ENCODE data around the gene BPIFA3. TPM values are rescaled to one million over a fixed set of nuclear protein-coding genes. Genes with fewer than 3 reads are reported as not detected.

The BPIFA3 gene
- total RNA-seq, 1 experiment from 2014 or later: not detected

GRCh38 chr20:33177866-33178265, 39.3 kb upstream of the BPIFA3 start:
- no peaks in the 10 kb centered on the region for H3K27me3 ChIP-seq (ENCODE audit: insufficient read depth, low read length)
- no peak for DNase-seq (ENCODE audit: low read depth, low spot score)
- no peaks in the 10 kb centered on the region for H3K36me3 ChIP-seq (ENCODE audit: control insufficient read depth in 1 of 2, insufficient read depth in 2 of 2, low read length in 2 of 2)
- no peak overlapping the region for H3K9ac ChIP-seq (ENCODE audit: low read length)
- H4K20me1 ChIP-seq (ENCODE audit: insufficient read depth): no peaks in the 10 kb centered on the region
- H3K4me2 ChIP-seq (ENCODE audit: low read length): no peak overlapping the region; the same call in 1 of the 2 replicates
- POLR2A ChIA-PET: no interaction called here
- peaks cover 14 to 17% of the 10 kb centered on the region in 2 experiments; a peak in 3 of 4 replicates for H3K4me1 ChIP-seq (ENCODE audit: control insufficient read depth in 1 of 2, insufficient read depth in 2 of 2, low read length in 2 of 2)
- no peaks in the 10 kb centered on the region for H3K79me2 ChIP-seq (ENCODE audit: insufficient read depth, low read length)
- no peak for ATAC-seq
- no TSS peak for BruUV-seq (replicated peaks)
- no peak overlapping the region for H3K4me3 ChIP-seq (replicated peaks in 1 of 2; ENCODE audit: low read depth in 1 of 2, low read length in 2 of 2)
- H3K27ac ChIP-seq (ENCODE audit: low read depth, low read length): no peak overlapping the region
- TF ChIP-seq REST (IDR thresholded peaks at IDR 0.05; ENCODE audit: low read depth): no peak
- TF ChIP-seq ZFX (IDR thresholded peaks at IDR 0.05): no peak
- TF ChIP-seq POLR2A (IDR thresholded peaks at IDR 0.05; ENCODE audit: borderline replicate concordance, extremely low read depth, insufficient read depth, insufficient read length): no peak
- no peak for TF ChIP-seq RAD21 (IDR thresholded peaks at IDR 0.05; ENCODE audit: low read depth)
- CTCF ChIA-PET: no interaction called here
- no peak overlapping the region for H2AFZ ChIP-seq (ENCODE audit: low read depth, low read length, poor library complexity, severe bottlenecking)
- intact Hi-C loops (cut with micrococcal nuclease): no loop called here
- RAD21 ChIA-PET (ENCODE audit: low non-redundant PET in 1 of 2, low total read pairs in 2 of 2, uncharacterized antibody in 2 of 2, unreplicated experiment in 2 of 2): no interaction called here
- H3K9me2 ChIP-seq (ENCODE audit: insufficient read depth): no peaks in the 10 kb centered on the region
- H3K9me3 ChIP-seq (ENCODE audit: control insufficient read depth in 1 of 2, insufficient read depth in 1 of 2, low read depth in 1 of 2, low read length in 2 of 2): no peaks in the 10 kb centered on the region

- DNase-seq (ENCODE audit: low read depth, low spot score): no peak
- Histone ChIP-seq H3K4me3 (replicated peaks in 1 of 2; ENCODE audit: low read depth in 1 of 2, low read length in 2 of 2) (peak overlapping the region in 1 of 2 experiments; percentile 8; a peak in 1 of 4 replicates), H2AFZ (ENCODE audit: low read depth, low read length, poor library complexity, severe bottlenecking) (no peak overlapping the region), H3K4me1 (ENCODE audit: control insufficient read depth in 1 of 2, insufficient read depth in 2 of 2, low read length in 2 of 2) (peaks cover 14 to 17% of the 10 kb centered on the region in 2 experiments; a peak in 3 of 4 replicates), H3K27me3 (ENCODE audit: insufficient read depth, low read length) (no peaks in the 10 kb centered on the region), H4K20me1 (ENCODE audit: insufficient read depth) (no peaks in the 10 kb centered on the region), H3K36me3 (ENCODE audit: control insufficient read depth in 1 of 2, insufficient read depth in 2 of 2, low read length in 2 of 2) (no peaks in the 10 kb centered on the region), H3K9me3 (ENCODE audit: control insufficient read depth in 1 of 2, insufficient read depth in 1 of 2, low read depth in 1 of 2, low read length in 2 of 2) (no peaks in the 10 kb centered on the region), H3K27ac (ENCODE audit: low read depth, low read length) (no peak overlapping the region), H3K79me2 (ENCODE audit: insufficient read depth, low read length) (no peaks in the 10 kb centered on the region), H3K9me2 (ENCODE audit: insufficient read depth) (no peaks in the 10 kb centered on the region), H3K9ac (ENCODE audit: low read length) (no peak overlapping the region), H3K4me2 (ENCODE audit: low read length) (peak overlapping the region; percentile 43)
- BruUV-seq (replicated peaks): no TSS peak
- ChIA-PET POLR2A (no interaction called here), CTCF (no interaction called here), RAD21 (ENCODE audit: low non-redundant PET in 1 of 2, low total read pairs in 2 of 2, uncharacterized antibody in 2 of 2, unreplicated experiment in 2 of 2) (no interaction called here)
- intact Hi-C loops (cut with micrococcal nuclease): no loop called here
- ATAC-seq: peak; percentile 78
- TF ChIP-seq EZH2phosphoT487 (IDR thresholded peaks at IDR 0.05; ENCODE audit: borderline replicate concordance): no peak
- no peak for TF ChIP-seq ATF3 (IDR thresholded peaks at IDR 0.05)
- no peak for TF ChIP-seq EGR1 (IDR thresholded peaks at IDR 0.05; ENCODE audit: low read depth)
- TF ChIP-seq YY1 (IDR thresholded peaks at IDR 0.05; ENCODE audit: extremely low read depth, insufficient replicate concordance, low read depth, low read length): no peak
- TF ChIP-seq SP1 (IDR thresholded peaks at IDR 0.05; ENCODE audit: low read depth): no peak
- TF ChIP-seq REST (IDR thresholded peaks at IDR 0.05; ENCODE audit: low read depth): no peak
- no peak for TF ChIP-seq ZFX (IDR thresholded peaks at IDR 0.05)
- no peak for TF ChIP-seq JUND (IDR thresholded peaks at IDR 0.05)
- no peak for TF ChIP-seq RAD21 (IDR thresholded peaks at IDR 0.05; ENCODE audit: low read depth)
- TF ChIP-seq EZH2 (IDR thresholded peaks at IDR 0.05): no peak
- no peak for TF ChIP-seq CBX3 (IDR thresholded peaks at IDR 0.05; ENCODE audit: low read depth)
- TF ChIP-seq MAX (IDR thresholded peaks at IDR 0.05): no peak
- no peak for TF ChIP-seq TCF7L2 (IDR thresholded peaks at IDR 0.05; ENCODE audit: borderline replicate concordance, extremely low read depth, insufficient read depth, insufficient read length)
- no peak for TF ChIP-seq POLR2A (IDR thresholded peaks at IDR 0.05; ENCODE audit: borderline replicate concordance, extremely low read depth, insufficient read depth, insufficient read length)
These were observed 38.4 kb upstream of the BPIFA3 start for GRCh38 chr20:33178726-33179125.

Data from HCT116 (cell line).